CD14-positive monocyte (primary cell): Measurements from ENCODE around the gene PON2. TPM values are rescaled to one million over a fixed set of nuclear protein-coding genes. Genes with fewer than 3 reads are reported as not detected.

Experiments used
- DNase-seq, 3 donors: peaks; one replicate each; pipeline ENCODE4 v3.0.0-alpha.2; 2011 to 2022
- H2AFZ ChIP-seq: 2 replicates; pipeline ENCODE4 v1.6.0; 2012; ENCODE audit warnings: mild to moderate bottlenecking, low read depth, low read length, inconsistent platforms; ENCODE audit not compliant: insufficient read depth, poor library complexity, severe bottlenecking
- H3K27ac ChIP-seq, 2 donors: 1 replicate in 1 of 2; 2 replicates in 1 of 2; pipeline ENCODE4 v1.5.1; 2012 to 2013; ENCODE audit warnings: low read length in 2 of 2, control low read depth in 1 of 2, inconsistent platforms in 1 of 2, low read depth in 1 of 2, mild to moderate bottlenecking in 1 of 2
- H3K27me3 ChIP-seq, 2 donors: one replicate each; pipeline versions ENCODE4 v1.6.0 to v1.6.1; 2011 to 2013; ENCODE audit warnings: low read length in 2 of 2; ENCODE audit not compliant: control insufficient read depth in 2 of 2, insufficient read depth in 2 of 2
- H3K36me3 ChIP-seq, 2 donors: replicated peaks in 1 of 2; 1 replicate in 1 of 2; 2 replicates in 1 of 2; pipeline versions ENCODE4 v1.5.1 to v1.6.1; 2012 to 2013; ENCODE audit warnings: low read length in 2 of 2, control low read depth in 1 of 2, inconsistent platforms in 1 of 2, mild to moderate bottlenecking in 1 of 2; ENCODE audit not compliant: insufficient read depth in 2 of 2, control insufficient read depth in 1 of 2
- H3K4me1 ChIP-seq, 2 donors: 1 replicate in 1 of 2; 2 replicates in 1 of 2; pipeline versions ENCODE4 v1.5.1 to v1.6.1; 2012 to 2013; ENCODE audit warnings: low read length in 2 of 2, control low read depth in 1 of 2, inconsistent platforms in 1 of 2, mild to moderate bottlenecking in 1 of 2, moderate library complexity in 1 of 2; ENCODE audit not compliant: insufficient read depth in 2 of 2, control insufficient read depth in 1 of 2
- H3K4me2 ChIP-seq: replicated peaks from 2 replicates; pipeline ENCODE3; 2012; ENCODE audit warnings: low read length, moderate library complexity, mild to moderate bottlenecking; ENCODE audit not compliant: poor library complexity, severe bottlenecking; ENCODE audit errors: extremely low read depth
- H3K4me3 ChIP-seq, 3 experiments: fragments of 200-600 bp in 1 of 3; sonication (generic) in 1 of 3; replicated peaks in 1 of 3; 1 replicate in 2 of 3; 2 replicates in 1 of 3; pipeline ENCODE4 v1.5.1; 2011 to 2013; ENCODE audit warnings: low read length in 3 of 3, mild to moderate bottlenecking in 3 of 3, control low read depth in 2 of 3, low read depth in 2 of 3, inconsistent platforms in 1 of 3, moderate library complexity in 1 of 3
- H3K79me2 ChIP-seq: 2 replicates; pipeline ENCODE4 v1.6.0; 2012; ENCODE audit warnings: mild to moderate bottlenecking, control low read depth, inconsistent platforms, low read length, moderate library complexity; ENCODE audit not compliant: insufficient read depth
- H3K9ac ChIP-seq: 2 replicates; pipeline ENCODE4 v1.6.0; 2017; ENCODE audit warnings: low read length, mild to moderate bottlenecking; ENCODE audit not compliant: insufficient read depth, poor library complexity, severe bottlenecking
- H3K9me3 ChIP-seq, 2 donors: replicated peaks in 1 of 2; 1 replicate in 1 of 2; 2 replicates in 1 of 2; pipeline versions ENCODE4 v1.5.1 to v1.6.1; 2012 to 2013; ENCODE audit warnings: low read length in 2 of 2, control low read depth in 1 of 2; ENCODE audit not compliant: control insufficient read depth in 1 of 2, insufficient read depth in 1 of 2
- H4K20me1 ChIP-seq: 2 replicates; pipeline ENCODE4 v1.6.0; 2012; ENCODE audit warnings: mild to moderate bottlenecking, low read length, control low read depth, moderate library complexity; ENCODE audit not compliant: insufficient read depth
- H3K27ac Mint-ChIP-seq, 7 donors: one replicate each; pipeline ENCODE4 v1.8.0; 2020; ENCODE audit warnings: mild to moderate bottlenecking in 7 of 7, mixed read lengths in 7 of 7, moderate library complexity in 6 of 7, inconsistent platforms in 2 of 7
- H3K27me3 Mint-ChIP-seq, 3 donors: one replicate each; pipeline ENCODE4 v1.8.0; 2021 to 2022; ENCODE audit warnings: low read depth in 3 of 3, mild to moderate bottlenecking in 3 of 3, mixed read lengths in 3 of 3, moderate library complexity in 3 of 3, inconsistent platforms in 1 of 3
- H3K36me3 Mint-ChIP-seq, 2 donors: one replicate each; pipeline ENCODE4 v1.8.0; 2020; ENCODE audit warnings: mixed read lengths in 2 of 2, inconsistent platforms in 1 of 2, mild to moderate bottlenecking in 1 of 2
- H3K4me1 Mint-ChIP-seq: one replicate; pipeline ENCODE4 v1.8.0; 2020; ENCODE audit warnings: mild to moderate bottlenecking, mixed read lengths
- H3K4me3 Mint-ChIP-seq, 2 donors: one replicate each; pipeline ENCODE4 v1.8.0; 2020; ENCODE audit warnings: mild to moderate bottlenecking in 2 of 2, mixed read lengths in 2 of 2, moderate library complexity in 1 of 2
- H3K9me3 Mint-ChIP-seq, 7 donors: one replicate each; pipeline ENCODE4 v1.8.0; 2020 to 2022; ENCODE audit warnings: mixed read lengths in 7 of 7, mild to moderate bottlenecking in 6 of 7, moderate library complexity in 6 of 7, inconsistent platforms in 2 of 7
- CTCF ChIP-seq: fragments of 200-600 bp; IDR thresholded peaks from one replicate; pipeline ENCODE4 v1.8.0; 2022; ENCODE audit warnings: antibody characterized with exemption, mild to moderate bottlenecking
- WGBS: methylation state at CpG from one replicate; pipeline ENCODE4 v1.1.5; 2013; ENCODE audit warnings: missing lambda C conversion rate; ENCODE audit not compliant: insufficient coverage; 5-methylcytosine and 5-hydroxymethylcytosine counted together
- intact Hi-C, 2 donors: fragments of 100-400 bp; cut with micrococcal nuclease; formaldehyde crosslinking; loops; one replicate each; pipeline versions ENCODE4 v1.15.0 to v1.15.1; 2023
- polyA plus RNA-seq, 3 donors: library from polyadenylated mRNA; depleted of rRNA in 1 of 3; unstranded in 2 of 3; stranded (reverse) in 1 of 3; fragments of 300-500 nt in 2 of 3; fragments of >200 nt in 1 of 3; fragmentation: Illumina TruSeq in 2 of 3; gene quantifications; 1 replicate in 2 of 3; 2 replicates in 1 of 3; pipeline ENCODE4 v1.2.3, GENCODE V29; 2012 to 2021

The PON2 gene
- polyA plus RNA-seq, 3 donors = 11.5 to 14.7 (median 14.4) TPM

- H3K9me3 Mint-ChIP-seq = no peaks in the 10 kb centered on the region
- no peak overlapping the region for H3K4me3 Mint-ChIP-seq
- H2AFZ ChIP-seq = peak overlapping the region; percentile 57
- H4K20me1 ChIP-seq = no peaks in the 10 kb centered on the region
- WGBS = 82% methylated on average over 2 of the region's 9 CpGs
- H3K27ac Mint-ChIP-seq = no peak overlapping the region
- H3K36me3 ChIP-seq = no peaks in the 10 kb centered on the region
- no peaks in the 10 kb centered on the region for H3K36me3 Mint-ChIP-seq
- peaks cover 0 to 2% (median 1%) of the 10 kb centered on the region in 3 donors for H3K27me3 Mint-ChIP-seq
- no peaks in the 10 kb centered on the region for H3K9me3 ChIP-seq
- H3K27me3 ChIP-seq = no peaks in the 10 kb centered on the region
- no peak for DNase-seq
- TF ChIP-seq CTCF = no peak
- no peak overlapping the region for H3K9ac ChIP-seq
- H3K4me2 ChIP-seq = no peak overlapping the region
- H3K4me1 Mint-ChIP-seq = no peaks in the 10 kb centered on the region
- no peak overlapping the region for H3K27ac ChIP-seq
- no peaks in the 10 kb centered on the region for H3K4me1 ChIP-seq
- no peaks in the 10 kb centered on the region for H3K79me2 ChIP-seq
- H3K4me3 ChIP-seq = no peak overlapping the region
- intact Hi-C loops = loop anchor here in 1 of 2 donors (10.0 kb wide), 1 partner anchor 1031 kb away; no protein-coding TSS in a partner anchor
Observed at GRCh38 chr7:95476072-95476847, 41.4 kb upstream of the PON2 start.

GRCh38 chr7:95473276-95473985 lies 38.6 kb upstream of the PON2 start:
- Histone ChIP-seq H3K79me2 (no peaks in the 10 kb centered on the region), H3K9ac (no peak overlapping the region), H3K4me3 (no peak overlapping the region), H3K4me1 (no peaks in the 10 kb centered on the region), H3K9me3 (no peaks in the 10 kb centered on the region), H4K20me1 (no peaks in the 10 kb centered on the region), H2AFZ (no peak overlapping the region), H3K27ac (no peak overlapping the region), H3K4me2 (no peak overlapping the region), H3K27me3 (no peaks in the 10 kb centered on the region), H3K36me3 (no peaks in the 10 kb centered on the region)
- DNase-seq = no peak
- Mint-ChIP-seq H3K27ac (no peak overlapping the region), H3K4me3 (no peak overlapping the region), H3K9me3 (no peaks in the 10 kb centered on the region), H3K27me3 (peaks cover 0 to 2% (median 1%) of the 10 kb centered on the region in 3 donors), H3K36me3 (no peaks in the 10 kb centered on the region), H3K4me1 (peaks cover 2% of the 10 kb centered on the region)
- TF ChIP-seq CTCF = no peak
- intact Hi-C loops = loop anchor here in 1 of 2 donors (10.0 kb wide), 1 partner anchor 1029 kb away; no protein-coding TSS in a partner anchor
- 95% methylated on average over 3 of the region's 9 CpGs for WGBS
